GM12801 (cell line): ENCODE measurements around the gene WRNIP1.

Experiments
- TF ChIP-seq, protein P1 (sequence below): IDR thresholded peaks from one replicate; pipeline ENCODE4 v1.5.1; 2011; ENCODE audit warnings: control low read depth; ENCODE audit not compliant: insufficient read length; ENCODE audit errors: extremely low read depth

Gene WRNIP1

DNA sequence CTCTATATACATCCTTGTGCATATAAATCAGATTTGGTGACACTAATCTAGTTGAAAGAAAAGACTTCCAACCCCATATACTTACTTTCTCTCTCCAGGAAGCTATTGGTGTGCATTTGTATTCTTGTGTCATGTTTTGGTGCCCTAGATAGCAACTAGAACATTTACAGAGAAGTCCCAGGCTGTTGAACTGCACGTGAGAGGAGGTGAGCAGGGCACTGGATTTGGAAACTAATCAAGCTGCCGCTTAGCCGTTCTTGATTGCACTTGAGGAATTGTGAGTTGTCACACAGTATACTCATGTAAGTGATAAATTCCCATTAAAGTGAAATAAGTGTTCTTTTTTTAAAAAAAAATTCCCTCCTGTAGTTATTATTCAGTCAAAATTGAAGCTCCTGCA, 7.6 kb downstream of the WRNIP1 start:
- TF ChIP-seq, protein P1, sequence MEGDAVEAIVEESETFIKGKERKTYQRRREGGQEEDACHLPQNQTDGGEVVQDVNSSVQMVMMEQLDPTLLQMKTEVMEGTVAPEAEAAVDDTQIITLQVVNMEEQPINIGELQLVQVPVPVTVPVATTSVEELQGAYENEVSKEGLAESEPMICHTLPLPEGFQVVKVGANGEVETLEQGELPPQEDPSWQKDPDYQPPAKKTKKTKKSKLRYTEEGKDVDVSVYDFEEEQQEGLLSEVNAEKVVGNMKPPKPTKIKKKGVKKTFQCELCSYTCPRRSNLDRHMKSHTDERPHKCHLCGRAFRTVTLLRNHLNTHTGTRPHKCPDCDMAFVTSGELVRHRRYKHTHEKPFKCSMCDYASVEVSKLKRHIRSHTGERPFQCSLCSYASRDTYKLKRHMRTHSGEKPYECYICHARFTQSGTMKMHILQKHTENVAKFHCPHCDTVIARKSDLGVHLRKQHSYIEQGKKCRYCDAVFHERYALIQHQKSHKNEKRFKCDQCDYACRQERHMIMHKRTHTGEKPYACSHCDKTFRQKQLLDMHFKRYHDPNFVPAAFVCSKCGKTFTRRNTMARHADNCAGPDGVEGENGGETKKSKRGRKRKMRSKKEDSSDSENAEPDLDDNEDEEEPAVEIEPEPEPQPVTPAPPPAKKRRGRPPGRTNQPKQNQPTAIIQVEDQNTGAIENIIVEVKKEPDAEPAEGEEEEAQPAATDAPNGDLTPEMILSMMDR = no peak

DNA sequence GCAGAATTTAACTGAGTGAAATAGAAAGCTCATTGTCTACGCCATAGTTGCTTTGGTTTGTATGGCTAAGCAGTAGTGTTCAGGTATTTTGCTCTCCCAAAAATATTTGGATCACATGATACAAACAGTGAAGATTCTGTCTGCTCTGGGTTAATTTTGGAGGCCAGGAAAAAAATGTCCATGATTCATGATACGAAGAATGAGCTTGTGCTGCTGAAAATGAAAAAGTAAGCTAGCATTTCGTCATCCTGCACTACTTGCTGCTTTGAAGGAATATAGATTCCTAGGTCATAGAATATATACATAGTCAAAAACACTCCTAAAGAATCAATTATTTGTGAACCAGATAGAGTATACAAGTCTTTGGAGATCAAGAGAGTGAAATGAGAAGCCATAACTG, 8.3 kb downstream of the WRNIP1 start:
- TF ChIP-seq, protein P1 = no peak

DNA sequence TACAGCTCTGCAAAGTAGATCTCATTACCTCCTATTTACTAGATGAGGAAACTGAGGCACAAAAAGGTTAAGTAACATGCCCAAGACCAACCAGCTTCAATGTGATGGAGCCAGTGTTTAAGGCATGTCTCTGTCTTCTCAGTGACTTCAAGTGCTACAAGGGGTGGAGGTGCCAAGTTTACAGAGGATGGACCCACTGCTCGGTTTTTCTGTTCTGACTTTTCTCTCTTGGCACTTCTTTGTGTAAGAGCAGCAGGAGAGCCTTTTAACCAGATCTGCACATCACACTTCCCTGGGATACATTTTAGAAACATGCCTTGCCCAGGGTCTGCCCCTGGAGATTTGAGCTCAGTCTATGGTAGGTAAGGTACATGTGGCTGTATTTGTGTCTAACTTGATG, 9.8 kb downstream of the WRNIP1 start:
- TF ChIP-seq, protein P1 = no peak

DNA sequence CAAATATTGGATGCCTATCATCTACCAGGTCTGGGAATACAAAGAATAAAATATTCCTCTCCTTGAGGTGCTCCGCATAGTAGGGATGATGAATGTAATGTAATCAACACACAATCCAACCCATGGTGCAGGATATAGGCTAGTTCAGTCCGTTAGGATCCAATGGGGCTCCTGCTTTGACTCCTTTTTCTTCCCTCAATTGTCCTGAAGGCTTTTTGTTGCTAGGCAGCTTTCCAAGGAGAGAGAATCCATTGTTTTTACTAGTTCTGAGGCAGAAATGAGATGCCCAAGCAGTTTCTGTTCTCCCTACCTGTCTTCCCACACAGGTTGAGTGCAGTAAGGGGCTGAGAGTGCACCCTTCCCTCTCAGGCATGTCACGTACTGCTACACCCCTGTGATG, 12.1 kb downstream of the WRNIP1 start:
- TF ChIP-seq, protein P1 = no peak

DNA sequence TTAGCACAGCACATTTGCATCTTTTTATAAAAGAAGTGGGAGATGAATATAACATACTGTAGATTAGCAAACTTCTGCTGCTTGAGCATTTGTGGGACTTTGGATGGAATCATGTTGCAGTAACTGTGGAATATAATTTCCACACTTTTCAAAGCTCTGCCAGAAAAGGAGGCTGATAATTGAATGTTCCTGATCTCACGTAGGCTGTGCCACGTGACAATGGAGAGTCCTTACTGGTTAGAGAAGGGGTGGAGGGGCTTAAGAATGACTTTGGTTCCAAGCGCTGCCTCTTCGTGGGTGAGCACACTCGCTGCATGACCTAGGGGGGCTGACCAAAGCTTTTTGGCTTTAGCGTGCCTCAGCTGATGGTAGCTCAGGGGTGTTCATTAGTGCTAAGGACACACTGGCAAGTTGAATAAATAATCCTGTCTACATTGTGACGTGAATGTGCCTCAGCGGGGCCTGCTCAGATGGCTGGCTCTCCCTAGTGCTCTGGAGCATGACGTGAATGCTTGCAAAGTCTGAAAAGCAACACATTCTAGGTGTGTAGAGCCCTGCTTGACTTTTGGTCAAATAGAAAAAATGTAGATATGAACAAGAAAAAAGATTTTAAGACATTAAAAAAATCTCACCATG, 15.0 kb downstream of the WRNIP1 start:
- TF ChIP-seq, protein P1 = no peak

DNA sequence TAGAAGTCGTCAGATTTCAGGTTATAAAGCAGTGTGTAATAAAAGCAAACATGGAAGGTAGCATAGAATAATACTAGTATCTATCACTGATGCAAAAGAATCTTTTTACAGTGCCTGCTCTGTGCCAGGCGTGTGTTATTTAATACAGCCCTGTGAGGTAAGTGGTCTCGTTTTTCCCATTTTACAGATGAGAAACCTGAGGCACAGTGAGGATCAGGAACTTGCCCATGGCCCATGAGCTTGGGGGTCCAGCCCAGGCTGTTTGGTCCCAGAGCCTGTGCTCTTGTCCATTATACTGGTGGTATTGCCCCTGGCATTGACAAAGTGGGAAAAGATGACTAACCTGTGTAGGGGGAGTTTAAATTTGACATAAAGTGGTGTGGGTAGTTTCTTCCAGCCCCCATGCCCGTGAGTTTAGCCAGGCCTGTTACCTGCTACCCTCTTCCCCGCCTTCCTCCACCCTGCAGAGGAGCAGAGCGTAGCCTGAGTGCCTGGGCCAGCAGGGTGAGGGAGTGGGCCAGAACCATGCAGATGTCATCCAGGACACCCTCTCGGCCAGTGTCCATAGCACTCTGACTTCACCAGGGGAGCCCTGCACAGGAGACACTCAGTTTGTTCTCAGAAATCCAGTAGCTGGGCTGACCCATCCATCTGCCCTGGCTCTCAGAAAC, 16.6 kb downstream of the WRNIP1 start:
- TF ChIP-seq, protein P1 = no peak

DNA sequence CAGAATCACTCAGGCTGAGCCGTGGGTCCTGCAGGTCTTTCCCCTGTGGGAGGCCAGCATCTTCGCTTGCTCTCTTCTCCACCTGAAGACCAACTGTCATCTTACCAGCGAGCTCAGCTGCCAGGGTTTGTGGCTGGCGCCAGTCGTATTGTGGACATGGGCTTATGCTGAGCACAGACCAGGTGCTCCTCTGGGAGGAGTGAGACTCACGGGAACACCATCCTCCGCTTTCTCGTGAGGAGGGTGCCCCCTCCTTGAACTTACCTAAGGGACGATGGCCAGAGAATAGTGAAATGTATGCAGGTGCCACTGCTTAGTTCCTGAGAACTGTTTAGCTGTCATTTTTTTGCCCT, 17.1 kb downstream of the WRNIP1 start:
- TF ChIP-seq, protein P1 = no peak

DNA sequence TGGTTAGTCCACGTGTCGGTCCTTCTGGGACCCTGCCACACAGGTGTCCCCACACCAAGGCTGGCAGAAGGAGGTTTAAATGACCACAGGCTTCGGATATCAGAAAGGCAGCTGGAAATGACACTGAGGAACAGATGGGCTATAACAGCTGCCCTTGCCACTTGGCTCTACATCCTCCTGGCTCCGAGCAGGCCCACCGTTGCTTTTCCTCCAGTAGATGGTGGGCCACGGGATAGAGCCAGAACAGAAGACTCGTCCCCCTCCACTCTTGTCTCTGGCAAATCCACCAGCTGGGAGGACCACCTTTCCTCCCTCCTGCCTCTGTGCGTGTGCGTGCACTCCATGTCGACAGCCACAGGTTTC, 17.6 kb downstream of the WRNIP1 start:
- TF ChIP-seq, protein P1 = no peak
